GF-D8 (cell line): Measurements from ENCODE around the gene DNAAF5.
A peak's percentile ranks its signal among the peaks of the same experiment; 100 is the strongest.
"Not testable (repeated sequence)": the region's sequence is repeated elsewhere in the genome, so short reads cannot be mapped to it uniquely, and the experiment has no call there.

Source experiments
- DNase-seq: peaks from one replicate; lab custom pipeline; 2025; lab: John Stamatoyannopoulos, UW

Gene DNAAF5

GRCh38 chr7:747186-747585 is 20.7 kb downstream of the DNAAF5 start:
- DNase-seq: no peak

DNA sequence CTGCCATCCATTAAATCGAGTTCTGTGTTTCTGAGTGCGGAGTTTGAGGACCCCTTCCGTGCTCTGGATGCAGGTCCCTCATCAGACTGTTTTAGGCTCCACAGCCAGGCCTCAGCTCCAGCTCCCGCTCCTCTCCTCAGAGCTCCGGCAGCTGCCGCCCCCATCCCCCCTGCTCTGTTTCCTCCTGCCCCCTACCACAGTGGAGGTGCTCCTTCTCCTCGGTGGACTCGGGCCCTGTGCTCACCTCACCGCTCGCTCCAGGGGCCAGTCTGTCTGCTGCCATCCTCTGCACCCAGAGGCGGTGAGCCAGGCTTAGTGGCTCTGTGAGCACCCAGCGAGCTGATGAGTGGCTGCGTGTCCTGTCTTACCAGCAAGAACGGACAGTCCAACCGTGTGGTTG is 21.9 kb downstream of the DNAAF5 start:
- no peak for DNase-seq

GRCh38 chr7:749140-749551 is 22.6 kb downstream of the DNAAF5 start:
- no peak for DNase-seq

DNA sequence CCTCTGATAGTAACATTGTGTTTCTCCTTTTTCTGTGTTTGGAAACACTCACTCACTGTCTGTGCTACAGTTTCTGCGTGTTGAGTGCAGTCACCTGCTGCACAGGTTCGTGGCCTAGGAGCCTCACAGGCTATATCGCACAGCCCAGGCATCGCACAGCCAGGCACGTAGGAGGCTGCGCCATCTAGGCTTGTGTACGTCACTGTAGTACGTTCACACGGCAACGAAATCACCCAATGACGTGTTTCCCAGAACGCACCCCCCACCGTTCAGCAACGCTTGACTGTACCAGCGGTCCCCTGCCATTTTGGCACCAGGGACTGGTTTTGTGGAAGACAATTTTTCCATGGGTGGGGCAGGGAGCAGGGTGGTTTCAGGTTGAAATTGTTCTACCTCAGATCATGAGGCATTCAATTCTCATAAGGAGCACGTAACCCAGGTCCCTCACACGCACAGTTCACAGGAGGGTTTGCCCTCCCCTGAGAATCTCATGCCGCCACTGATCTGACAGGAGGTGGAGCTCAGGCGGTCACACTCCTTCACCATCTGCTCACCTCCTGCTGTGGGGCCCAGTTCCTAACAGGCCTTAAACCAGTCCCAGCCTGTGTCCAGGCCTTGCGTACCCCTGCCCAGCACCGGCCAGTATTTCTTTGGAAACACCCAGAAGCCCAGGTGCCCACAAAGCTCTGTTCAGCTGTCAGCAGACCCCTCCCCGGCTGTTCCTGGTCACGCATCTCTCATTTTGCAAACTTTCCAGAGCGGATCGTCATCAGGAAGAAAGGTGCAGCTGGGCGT is 23.8 kb downstream of the DNAAF5 start:
- DNase-seq: no peak

GRCh38 chr7:751826-752225 is 25.3 kb downstream of the DNAAF5 start:
- DNase-seq: no peak

GRCh38 chr7:752256-752655 is 25.8 kb downstream of the DNAAF5 start:
- DNase-seq: not testable (repeated sequence)

DNA sequence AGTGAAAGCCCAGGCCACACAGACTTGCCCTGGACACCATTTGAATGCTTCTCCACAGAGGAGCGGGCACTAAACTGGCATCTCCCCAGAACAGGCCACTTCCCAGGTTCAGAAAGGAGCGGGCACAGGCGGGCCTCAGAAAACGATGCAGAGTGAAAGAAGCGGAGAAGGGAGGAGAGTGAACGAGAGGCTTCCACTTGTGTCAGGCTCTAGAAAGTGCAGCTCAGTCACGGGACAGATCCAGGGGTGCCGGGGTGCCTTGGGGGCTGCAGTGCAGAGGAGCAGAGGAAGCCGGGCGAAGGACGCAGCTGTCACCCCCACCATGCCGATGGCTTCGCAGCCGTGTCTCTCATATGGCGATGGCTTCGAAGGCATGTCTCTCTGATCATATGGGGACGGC is 26.7 kb downstream of the DNAAF5 start:
- DNase-seq: no peak

DNA sequence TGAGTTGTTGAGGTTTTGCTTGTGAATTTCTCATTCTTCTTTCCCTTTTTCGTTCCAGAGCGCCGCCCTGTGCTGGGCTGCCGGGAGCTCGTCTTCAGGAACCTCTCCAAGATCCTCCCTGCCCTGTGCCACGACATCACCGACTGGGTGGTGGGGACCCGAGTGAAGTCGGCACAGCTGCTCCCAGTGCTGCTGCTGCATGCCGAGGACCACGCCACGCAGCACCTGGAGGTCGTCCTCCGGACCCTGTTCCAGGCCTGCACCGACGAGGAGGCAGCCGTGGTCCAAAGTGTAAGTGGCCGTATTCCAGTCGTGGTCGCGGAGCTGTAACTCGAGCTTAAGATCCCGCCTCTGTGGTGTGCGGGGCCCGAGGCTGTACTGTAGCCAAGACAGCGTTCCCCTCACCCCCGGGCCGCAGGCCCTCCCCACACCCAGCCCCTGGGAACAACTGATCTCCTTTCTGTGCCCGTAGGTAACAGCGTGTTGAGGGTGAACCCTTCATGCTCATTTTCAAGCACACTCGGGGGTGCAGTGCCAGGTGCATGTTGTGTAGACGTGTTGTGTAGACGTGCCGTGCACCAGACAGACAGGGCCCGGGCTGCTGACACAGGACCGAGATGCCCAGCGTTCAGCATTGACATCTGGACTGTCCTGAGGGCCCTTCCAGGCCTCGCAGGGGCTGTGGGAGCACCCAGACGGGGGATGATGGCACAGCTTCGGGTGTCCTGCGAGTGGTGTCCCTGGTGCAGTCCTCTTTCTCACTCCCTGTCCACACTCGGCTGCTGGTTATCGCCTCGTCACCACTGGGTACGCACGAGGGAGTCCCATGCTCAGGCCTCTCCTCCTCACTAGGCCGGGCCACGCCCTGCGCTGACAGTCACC is 28.3 kb downstream of the DNAAF5 start:
- no peak for DNase-seq

GRCh38 chr7:755413-755805 is 28.9 kb downstream of the DNAAF5 start:
- no peak for DNase-seq

- DNase-seq: no peak
Measured at GRCh38 chr7:756231-756927, 29.9 kb downstream of the DNAAF5 start.

GRCh38 chr7:756928-757560 is 30.5 kb downstream of the DNAAF5 start:
- no peak for DNase-seq

DNA sequence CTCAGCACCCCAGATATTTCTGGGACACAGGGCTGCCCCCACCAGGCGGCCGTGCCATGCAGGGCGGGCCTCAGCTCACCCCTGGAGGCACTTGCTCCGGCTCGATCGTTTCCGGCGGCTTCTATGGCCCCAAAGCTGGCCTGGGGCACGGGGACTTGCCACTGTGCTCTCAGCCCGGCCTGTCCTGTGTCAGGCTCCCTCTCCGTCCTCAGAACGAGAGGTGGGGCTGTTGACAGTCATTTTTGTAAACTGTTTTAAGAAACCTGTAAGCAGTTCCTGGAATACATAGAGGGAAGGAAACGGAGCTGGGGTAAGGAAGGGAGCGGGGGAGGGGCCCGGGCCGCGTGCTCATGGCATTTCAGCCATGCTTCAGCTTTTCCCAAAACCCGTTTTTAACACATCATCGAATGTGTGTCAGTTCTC is 31.3 kb downstream of the DNAAF5 start:
- peak; percentile 82 for DNase-seq

GRCh38 chr7:759569-759968 is 33.1 kb downstream of the DNAAF5 start:
- DNase-seq: no peak

GRCh38 chr7:760006-760405 is 33.5 kb downstream of the DNAAF5 start:
- DNase-seq: no peak

- DNase-seq: no peak
Measured at GRCh38 chr7:761101-761500, 34.6 kb downstream of the DNAAF5 start.

GRCh38 chr7:761631-762030 is 35.1 kb downstream of the DNAAF5 start:
- DNase-seq: no peak

GRCh38 chr7:762885-763284 is 36.4 kb downstream of the DNAAF5 start:
- no peak for DNase-seq

- no peak for DNase-seq
Measured at GRCh38 chr7:763762-764161, 37.3 kb downstream of the DNAAF5 start.

DNA sequence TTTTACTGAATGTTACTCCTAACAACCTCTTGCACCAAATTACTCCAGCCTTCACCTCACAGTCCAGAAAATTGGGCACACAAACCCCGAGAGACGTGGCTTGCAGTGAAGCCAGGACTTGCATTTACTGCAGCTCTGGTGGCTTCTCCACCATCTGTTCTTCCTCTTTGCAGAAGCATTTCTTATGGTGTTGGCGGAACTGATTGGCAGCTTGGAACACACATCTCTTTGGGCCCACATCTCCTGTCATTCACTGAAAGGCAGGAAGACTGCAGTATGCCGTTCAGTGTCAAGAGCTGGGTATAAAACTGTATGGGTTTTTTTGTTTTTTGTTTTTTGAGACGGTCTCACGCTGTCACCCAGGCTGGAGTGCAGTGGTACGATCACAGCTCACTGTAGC is 38.9 kb downstream of the DNAAF5 start:
- no peak for DNase-seq

DNA sequence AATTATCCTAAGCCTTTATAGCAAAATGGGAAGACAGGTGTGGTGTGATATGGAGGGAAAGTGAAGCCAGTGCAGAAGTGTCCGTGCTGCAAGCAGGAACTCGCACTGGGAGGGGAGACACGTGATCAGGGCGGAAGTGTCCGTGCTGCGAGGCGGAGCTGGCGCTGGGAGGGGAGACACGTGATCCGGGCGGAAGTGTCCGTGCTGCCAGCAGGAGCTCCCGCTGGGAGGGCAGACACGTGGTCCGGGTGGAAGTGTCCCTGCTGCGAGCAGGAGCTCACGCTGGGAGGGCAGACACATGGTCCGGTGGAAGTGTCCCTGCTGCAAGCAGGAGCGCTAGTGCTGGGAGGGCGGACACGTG is 41.1 kb downstream of the DNAAF5 start:
- no peak for DNase-seq

DNA sequence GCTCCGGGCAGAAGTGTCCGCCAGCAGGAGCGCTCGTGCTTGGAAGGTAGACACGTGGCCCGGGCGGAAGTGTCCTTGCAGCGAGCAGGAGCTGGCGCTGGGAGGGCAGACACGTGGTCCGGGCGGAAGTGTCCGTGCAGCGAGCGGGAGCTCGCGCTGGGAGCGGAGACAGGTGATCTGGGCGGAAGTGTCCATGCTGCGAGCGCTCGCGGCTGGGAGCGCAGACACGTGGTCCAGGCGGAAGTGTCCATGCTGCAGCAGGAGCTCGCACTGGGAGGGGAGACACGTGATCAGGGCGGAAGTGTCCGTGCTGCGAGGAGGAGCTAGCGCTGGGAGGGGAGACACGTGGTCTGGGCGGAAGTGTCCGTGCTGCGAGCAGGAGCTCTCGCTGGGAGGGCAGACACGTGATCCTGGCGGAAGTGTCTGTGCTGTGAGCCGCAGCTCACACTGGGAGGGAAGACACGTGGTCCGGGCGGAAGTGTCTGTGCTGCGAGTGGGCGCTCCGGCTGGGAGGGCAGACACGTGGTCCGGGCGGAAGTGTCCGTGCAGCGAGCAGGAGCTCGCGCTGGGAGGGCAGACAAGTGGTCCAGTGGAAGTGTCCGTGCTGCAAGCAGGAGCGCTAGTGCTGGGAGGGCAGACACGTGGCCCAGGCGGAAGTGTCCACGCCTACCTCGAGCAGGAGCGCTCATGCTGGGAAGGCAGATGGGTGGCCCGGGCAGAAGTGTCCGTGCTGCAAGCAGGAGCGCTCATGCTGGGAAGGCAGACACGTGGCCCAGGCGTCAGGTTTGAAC is 41.6 kb downstream of the DNAAF5 start:
- no peak for DNase-seq
